Sigmoid colon (tissue), 7 donors: Measurements from ENCODE around the gene LRRC1. TPM values are rescaled to one million over a fixed set of nuclear protein-coding genes. Genes with fewer than 3 reads are reported as not detected.
"Not testable (repeated sequence)": the region's sequence is repeated elsewhere in the genome, so short reads cannot be mapped to it uniquely, and the experiment has no call there.

ENCODE experiments used
- DNase-seq: peaks from one replicate; pipeline ENCODE4 v3.0.0-alpha.2; 2019
- H3K27ac ChIP-seq, 4 donors: fragments of 200-600 bp; sonication (generic); one replicate each; pipeline ENCODE4 v1.5.1; 2016 to 2019; ENCODE audit warnings: mild to moderate bottlenecking in 1 of 4
- H3K27me3 ChIP-seq, 3 donors: fragments of 200-600 bp; sonication (generic); one replicate each; pipeline ENCODE4 v1.5.1; 2019; ENCODE audit warnings: mild to moderate bottlenecking in 1 of 3
- H3K36me3 ChIP-seq, 4 donors: fragments of 200-600 bp; sonication (generic); one replicate each; pipeline ENCODE4 v1.5.1; 2016 to 2019
- H3K4me1 ChIP-seq, 4 donors: fragments of 200-600 bp; sonication (generic); one replicate each; pipeline ENCODE4 v1.5.1; 2017 to 2019
- H3K4me3 ChIP-seq, 4 donors: fragments of 200-600 bp; sonication (generic); one replicate each; pipeline ENCODE4 v1.5.1; 2017 to 2019; ENCODE audit warnings: mild to moderate bottlenecking in 2 of 4, moderate library complexity in 1 of 4
- H3K9me3 ChIP-seq, 4 donors: fragments of 200-600 bp in 3 of 4; sonication (generic) in 3 of 4; one replicate each; pipeline versions ENCODE4 v1.5.1 to v1.6.1; 2013 to 2019
- EP300 ChIP-seq, 4 donors: sonication (generic); formaldehyde crosslinking; IDR thresholded peaks; one replicate each; pipeline ENCODE4 v1.6.1; 2017; ENCODE audit warnings: antibody characterized with exemption in 4 of 4
- POLR2A ChIP-seq, 2 donors: fragments of 450-650 bp; IDR thresholded peaks; one replicate each; pipeline ENCODE4 v1.6.1; 2016; ENCODE audit warnings: antibody characterized with exemption in 2 of 2, mild to moderate bottlenecking in 2 of 2, moderate library complexity in 2 of 2
- POLR2AphosphoS5 ChIP-seq, 4 donors: sonication (generic); formaldehyde crosslinking; IDR thresholded peaks; one replicate each; pipeline ENCODE4 v1.6.1; 2017; ENCODE audit warnings: antibody characterized with exemption in 4 of 4
- WGBS, 2 donors: extraction: QIAGEN DNeasy Blood & Tissue Kit; methylation state at CpG; one replicate each; pipeline ENCODE4 v1.1.7; 2013; 5-methylcytosine and 5-hydroxymethylcytosine counted together
- intact Hi-C: fragments of 100-400 bp; cut with DNase I; formaldehyde crosslinking; loops from one replicate; pipeline ENCODE4 v1.15.1; 2023
- polyA plus RNA-seq, 3 donors: library from polyadenylated mRNA; stranded (reverse); fragments of 200-250 nt; gene quantifications; one replicate each; pipeline ENCODE4 v1.2.3, GENCODE V29; 2013
- total RNA-seq, 4 donors: library from RNA; depleted of rRNA; stranded (reverse); fragments of >200 nt; gene quantifications; one replicate each; pipeline ENCODE4 v1.1.0, GENCODE V29; 2016
- TF ChIP-seq, protein P1 (sequence below), 4 experiments: fragments of 450-650 bp in 3 of 4; fragments of 200-600 bp in 1 of 4; IDR thresholded peaks; one replicate each; pipeline ENCODE4 v1.5.1; 2016 to 2019; ENCODE audit warnings: antibody characterized with exemption in 4 of 4, mild to moderate bottlenecking in 3 of 4, moderate library complexity in 2 of 4
- donor health status: healthy with polysubstance abuse.
- donor health status: Bipolar disorder and iron deficiency.
- donor health status: healthy.

Gene LRRC1
- total and polyA plus RNA-seq, 7 donors: 20.8 to 50.4 (median 29.9) TPM

DNA sequence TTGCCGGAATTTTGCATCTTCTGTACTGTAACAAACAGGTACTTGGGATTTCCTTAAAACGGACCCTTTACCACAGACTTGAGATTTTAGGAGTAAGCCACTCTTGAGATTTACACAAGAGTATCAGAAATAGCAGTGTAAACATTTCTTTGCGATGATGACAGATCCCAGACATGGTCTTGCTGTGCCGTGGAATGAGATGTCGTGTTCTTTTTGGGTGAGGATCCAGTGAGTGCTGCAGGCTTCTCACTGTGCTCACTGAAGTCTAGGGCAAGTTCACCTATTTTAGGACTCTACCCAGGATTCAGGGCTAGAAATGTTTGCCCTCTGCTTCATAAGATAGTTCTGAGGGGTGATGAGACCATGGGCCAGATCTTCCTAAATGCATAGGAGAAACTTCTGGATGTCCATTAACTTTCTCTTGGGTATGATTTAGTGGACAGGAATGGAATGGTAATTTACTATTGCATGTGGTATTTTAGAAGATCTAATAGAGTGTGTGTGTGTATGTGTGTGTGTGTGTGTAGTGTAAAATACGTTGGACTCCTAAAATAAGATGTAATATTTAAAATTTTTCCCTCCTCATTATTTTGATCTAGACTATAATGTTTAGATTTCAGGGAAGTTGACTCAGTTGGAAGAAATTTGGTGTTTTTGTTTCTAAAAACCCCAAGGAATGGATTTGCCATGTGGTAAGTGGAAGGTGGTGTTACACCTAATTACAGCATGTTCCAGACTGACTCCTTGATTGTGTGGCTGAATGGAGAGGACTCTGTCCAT is 8.5 kb downstream of the LRRC1 start:
- peak overlapping the region in 2 of 4 donors; percentile 56 to 57 for H3K27ac ChIP-seq
- H3K9me3 ChIP-seq: no peaks in the 10 kb centered on the region
- TF ChIP-seq POLR2AphosphoS5 (IDR thresholded peaks at IDR 0.05) (peak in 1 of 4 donors; percentile 20), EP300 (IDR thresholded peaks at IDR 0.05) (no peak), POLR2A (IDR thresholded peaks at IDR 0.05) (no peak)
- TF ChIP-seq, protein P1, sequence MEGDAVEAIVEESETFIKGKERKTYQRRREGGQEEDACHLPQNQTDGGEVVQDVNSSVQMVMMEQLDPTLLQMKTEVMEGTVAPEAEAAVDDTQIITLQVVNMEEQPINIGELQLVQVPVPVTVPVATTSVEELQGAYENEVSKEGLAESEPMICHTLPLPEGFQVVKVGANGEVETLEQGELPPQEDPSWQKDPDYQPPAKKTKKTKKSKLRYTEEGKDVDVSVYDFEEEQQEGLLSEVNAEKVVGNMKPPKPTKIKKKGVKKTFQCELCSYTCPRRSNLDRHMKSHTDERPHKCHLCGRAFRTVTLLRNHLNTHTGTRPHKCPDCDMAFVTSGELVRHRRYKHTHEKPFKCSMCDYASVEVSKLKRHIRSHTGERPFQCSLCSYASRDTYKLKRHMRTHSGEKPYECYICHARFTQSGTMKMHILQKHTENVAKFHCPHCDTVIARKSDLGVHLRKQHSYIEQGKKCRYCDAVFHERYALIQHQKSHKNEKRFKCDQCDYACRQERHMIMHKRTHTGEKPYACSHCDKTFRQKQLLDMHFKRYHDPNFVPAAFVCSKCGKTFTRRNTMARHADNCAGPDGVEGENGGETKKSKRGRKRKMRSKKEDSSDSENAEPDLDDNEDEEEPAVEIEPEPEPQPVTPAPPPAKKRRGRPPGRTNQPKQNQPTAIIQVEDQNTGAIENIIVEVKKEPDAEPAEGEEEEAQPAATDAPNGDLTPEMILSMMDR (IDR thresholded peaks at IDR 0.05): no peak
- peaks cover 0 to 67% (median 39%) of the 10 kb centered on the region in 4 donors for H3K4me1 ChIP-seq
- no peak for DNase-seq
- no peaks in the 10 kb centered on the region for H3K27me3 ChIP-seq
- intact Hi-C loops: no loop called here
- no peak overlapping the region for H3K4me3 ChIP-seq
- WGBS, 2 donors: 85 to 87% methylated on average over 6 of the region's 6 CpGs
- H3K36me3 ChIP-seq: no peaks in the 10 kb centered on the region

DNA sequence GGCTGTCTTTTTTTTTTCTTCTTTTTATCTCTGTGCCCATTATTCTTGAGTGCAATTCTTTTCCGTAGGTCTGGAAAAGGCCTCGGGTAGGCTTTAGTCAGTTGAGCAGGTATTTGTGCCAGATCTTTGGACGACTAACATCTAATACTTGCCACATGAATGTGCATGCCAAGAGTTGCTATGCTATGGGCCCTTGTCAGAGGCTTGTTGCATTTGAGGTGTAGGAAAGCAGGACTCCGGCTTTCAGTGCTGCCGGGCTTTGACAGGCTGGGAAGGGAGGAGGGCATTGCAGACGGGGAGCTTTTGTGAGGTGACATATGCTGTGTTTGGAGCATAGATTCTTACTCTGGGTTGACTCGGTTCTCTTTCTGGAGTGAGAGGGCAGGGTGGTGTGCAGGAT is 10.2 kb downstream of the LRRC1 start:
- WGBS, 2 donors: 92 to 94% methylated on average over 7 of the region's 7 CpGs
- Histone ChIP-seq H3K36me3 (no peaks in the 10 kb centered on the region), H3K4me3 (no peak overlapping the region), H3K27ac (peak overlapping the region in 2 of 4 donors; percentile 46 to 47), H3K4me1 (peaks cover 0 to 55% (median 37%) of the 10 kb centered on the region in 4 donors), H3K9me3 (no peaks in the 10 kb centered on the region), H3K27me3 (no peaks in the 10 kb centered on the region)
- DNase-seq: no peak
- TF ChIP-seq, protein P1 (IDR thresholded peaks at IDR 0.05): no peak
- TF ChIP-seq POLR2AphosphoS5 (IDR thresholded peaks at IDR 0.05): no peak
- no peak for TF ChIP-seq POLR2A (IDR thresholded peaks at IDR 0.05)
- TF ChIP-seq EP300 (IDR thresholded peaks at IDR 0.05): no peak
- intact Hi-C loops: no loop called here

DNA sequence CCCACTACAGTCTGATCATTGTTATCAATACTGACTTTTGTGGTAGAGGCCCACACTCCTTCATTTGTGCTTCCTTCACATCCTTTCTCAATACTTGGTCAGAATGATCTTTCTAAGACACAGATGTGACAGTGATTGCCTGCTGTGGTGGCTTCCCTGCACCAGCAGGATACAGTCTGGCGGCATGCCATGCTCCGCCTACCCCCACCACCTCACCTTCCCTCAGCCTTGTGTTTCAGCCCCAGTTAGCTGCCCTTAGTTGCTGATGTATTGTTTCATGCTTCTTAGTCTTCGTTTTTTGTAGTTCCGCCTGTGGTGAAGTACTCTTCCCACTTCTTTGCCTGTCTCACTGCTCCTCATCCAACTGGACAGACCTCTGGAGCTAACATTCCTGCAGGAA is 10.9 kb downstream of the LRRC1 start:
- no peak for DNase-seq
- H3K27me3 ChIP-seq: no peaks in the 10 kb centered on the region
- H3K36me3 ChIP-seq: no peaks in the 10 kb centered on the region
- no peaks in the 10 kb centered on the region for H3K9me3 ChIP-seq
- H3K27ac ChIP-seq: peak overlapping the region in 1 of 4 donors; percentile 47
- peaks cover 0 to 50% (median 35%) of the 10 kb centered on the region in 4 donors for H3K4me1 ChIP-seq
- no peak for TF ChIP-seq EP300 (IDR thresholded peaks at IDR 0.05)
- no peak for TF ChIP-seq POLR2AphosphoS5 (IDR thresholded peaks at IDR 0.05)
- no peak for TF ChIP-seq POLR2A (IDR thresholded peaks at IDR 0.05)
- TF ChIP-seq, protein P1 (IDR thresholded peaks at IDR 0.05): no peak
- WGBS, 2 donors: 83 to 97% methylated on average over 4 of the region's 4 CpGs
- intact Hi-C loops: no loop called here
- no peak overlapping the region for H3K4me3 ChIP-seq

DNA sequence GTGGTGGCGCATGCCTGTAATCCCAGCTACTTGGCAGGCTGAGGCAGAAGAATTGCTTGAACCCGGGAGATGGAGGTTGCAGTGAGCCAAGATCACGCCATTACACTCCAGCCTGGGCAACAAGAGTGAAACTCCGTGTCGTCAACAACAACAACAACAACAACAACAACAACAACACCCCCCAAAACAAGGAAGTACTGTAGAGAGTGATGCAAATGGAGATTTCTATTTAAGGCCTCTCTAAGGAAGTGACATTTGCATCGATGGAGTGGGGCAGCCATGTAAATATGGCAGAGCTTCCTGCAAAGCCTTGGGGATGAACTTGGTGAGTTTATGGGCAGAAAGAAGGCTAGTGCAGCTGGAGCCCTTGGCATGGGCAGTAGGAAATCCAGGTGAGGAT is 12.8 kb downstream of the LRRC1 start:
- H3K4me3 ChIP-seq, H3K27ac ChIP-seq, H3K36me3 ChIP-seq, intact Hi-C loops, H3K27me3 ChIP-seq, H3K9me3 ChIP-seq, DNase-seq: not testable (repeated sequence)
- 91 to 96% methylated on average over 6 of the region's 6 CpGs for WGBS, 2 donors
- peaks cover 0 to 38% (median 26%) of the 10 kb centered on the region in 4 donors for H3K4me1 ChIP-seq

DNA sequence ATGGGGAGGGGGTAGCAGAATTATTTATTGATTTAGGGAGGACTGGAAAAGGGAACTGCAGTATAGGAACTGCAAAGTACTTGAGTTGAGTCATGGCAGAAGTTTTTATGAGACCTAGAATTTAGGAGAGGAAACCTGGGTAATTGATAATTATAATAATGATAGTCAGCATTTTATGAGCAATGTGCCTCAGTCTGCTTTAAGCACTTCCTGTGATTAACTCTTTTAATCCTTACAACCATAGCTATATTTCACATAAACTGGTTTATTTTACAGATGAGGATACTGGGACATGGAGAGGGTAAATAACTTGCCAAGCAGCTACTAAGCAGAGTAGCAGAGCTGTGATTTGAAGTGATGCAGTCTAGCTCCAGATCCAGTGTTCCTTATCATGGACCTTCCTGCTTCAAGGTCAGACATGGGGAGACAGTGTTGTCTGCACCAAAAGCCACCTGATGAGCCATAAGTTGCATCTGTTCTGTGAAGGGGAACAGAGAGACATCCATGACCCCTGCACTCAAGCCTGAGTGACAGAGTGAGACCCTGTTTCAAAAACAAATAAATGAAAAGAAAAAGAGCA is 13.6 kb downstream of the LRRC1 start:
- H3K27ac ChIP-seq: no peak overlapping the region
- no peaks in the 10 kb centered on the region for H3K27me3 ChIP-seq
- no peaks in the 10 kb centered on the region for H3K36me3 ChIP-seq
- H3K9me3 ChIP-seq: no peaks in the 10 kb centered on the region
- no peak for TF ChIP-seq POLR2A (IDR thresholded peaks at IDR 0.05)
- TF ChIP-seq, protein P1 (IDR thresholded peaks at IDR 0.05): no peak
- TF ChIP-seq EP300 (IDR thresholded peaks at IDR 0.05): no peak
- TF ChIP-seq POLR2AphosphoS5 (IDR thresholded peaks at IDR 0.05): no peak
- intact Hi-C loops: no loop called here
- H3K4me1 ChIP-seq: peaks cover 0 to 35% (median 18%) of the 10 kb centered on the region in 4 donors
- DNase-seq: no peak
- H3K4me3 ChIP-seq: no peak overlapping the region
